ENCODE results near the gene E2F4. TPM values are rescaled to one million over a fixed set of nuclear protein-coding genes. Genes with fewer than 3 reads are reported as not detected.
A peak's percentile ranks its signal among the peaks of the same experiment; 100 is the strongest.

The E2F4 gene
- total RNA-seq, 2 donors from 2014 or later: 71.7 to 104 TPM

GRCh38 chr16:67166598-67167168 is 25.3 kb upstream of the E2F4 start:
- ATAC-seq (no peak), DNase-seq (ENCODE audit: low spot score in 2 of 2) (no peak)
- Mint-ChIP-seq H3K9me3 (no peaks in the 10 kb centered on the region), H3K27ac (peak overlapping the region in 1 of 2 donors; percentile 68), H3K36me3 (peaks cover 4 to 25% of the 10 kb centered on the region in 2 donors)

DNA sequence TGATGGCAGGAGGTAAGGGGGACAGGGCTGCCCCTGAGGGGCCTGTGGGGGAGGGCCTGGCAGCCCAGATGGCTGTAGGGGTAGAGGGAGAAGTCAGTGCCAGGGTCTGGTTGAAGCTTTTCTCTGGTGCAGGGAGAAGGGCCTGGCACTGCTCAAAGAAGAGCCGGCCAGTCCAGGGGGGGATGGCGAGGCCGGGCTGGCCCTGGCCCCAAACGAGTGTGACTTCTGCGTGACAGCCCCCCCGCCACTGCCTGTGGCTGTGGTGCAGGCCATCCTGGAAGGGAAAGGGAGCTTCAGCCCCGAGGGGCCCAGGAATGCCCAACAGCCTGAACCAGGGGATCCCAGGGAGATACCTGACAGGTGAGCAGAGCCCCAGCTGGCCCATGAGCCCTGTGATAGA is 24.4 kb upstream of the E2F4 start:
- no peak overlapping the region for H3K27ac Mint-ChIP-seq
- ATAC-seq (no peak), DNase-seq (ENCODE audit: low spot score in 2 of 2) (no peak)
- H3K36me3 Mint-ChIP-seq: peaks cover 4 to 19% of the 10 kb centered on the region in 2 donors
- H3K9me3 Mint-ChIP-seq: no peaks in the 10 kb centered on the region

DNA sequence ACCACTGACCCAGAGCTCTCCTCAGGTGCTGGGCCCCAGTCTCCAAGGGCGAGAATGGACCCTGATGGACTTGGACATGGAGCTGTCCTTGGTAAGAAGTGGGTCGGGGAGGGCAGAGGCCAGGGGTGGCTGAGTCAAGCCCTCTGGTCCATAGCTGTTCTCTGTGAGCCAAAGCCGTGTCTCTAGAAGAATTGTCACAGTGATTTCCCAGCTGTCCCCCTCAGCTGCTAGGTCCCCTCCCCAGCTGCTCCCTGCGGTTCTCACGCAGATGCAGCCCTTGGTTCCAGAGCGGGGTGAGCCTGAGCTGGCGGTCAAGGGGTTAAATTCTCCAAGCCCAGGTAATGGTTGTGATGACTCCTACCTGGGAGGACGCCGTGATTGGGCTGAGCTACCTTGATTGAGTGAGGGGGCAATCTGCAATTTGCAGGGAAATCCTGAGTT is 22.9 kb upstream of the E2F4 start:
- ATAC-seq: no peak
- no peak overlapping the region for H3K27ac Mint-ChIP-seq
- no peaks in the 10 kb centered on the region for H3K9me3 Mint-ChIP-seq
- peaks cover 4 to 23% of the 10 kb centered on the region in 2 donors for H3K36me3 Mint-ChIP-seq
- no peak for DNase-seq (ENCODE audit: low spot score in 2 of 2)

GRCh38 chr16:67169642-67170167 is 22.2 kb upstream of the E2F4 start:
- no peaks in the 10 kb centered on the region for H3K9me3 Mint-ChIP-seq
- H3K27ac Mint-ChIP-seq: no peak overlapping the region
- ATAC-seq: peak in 1 of 2 donors; percentile 3
- DNase-seq (ENCODE audit: low spot score in 2 of 2): peak in 1 of 2 donors; percentile 57
- H3K36me3 Mint-ChIP-seq: peaks cover 4 to 23% of the 10 kb centered on the region in 2 donors

- H3K36me3 Mint-ChIP-seq: peaks cover under 1 to 26% of the 10 kb centered on the region in 2 donors
- H3K27ac Mint-ChIP-seq: no peak within 1 kb of the TSS
- H3K9me3 Mint-ChIP-seq: no peaks in the 10 kb centered on the region
These were observed 21.6 kb upstream of the E2F4 start, which contains the start of gene NOL3 for GRCh38 chr16:67170168-67170948. Gene NOL3 (plus strand): TSS chr16:67170538.

DNA sequence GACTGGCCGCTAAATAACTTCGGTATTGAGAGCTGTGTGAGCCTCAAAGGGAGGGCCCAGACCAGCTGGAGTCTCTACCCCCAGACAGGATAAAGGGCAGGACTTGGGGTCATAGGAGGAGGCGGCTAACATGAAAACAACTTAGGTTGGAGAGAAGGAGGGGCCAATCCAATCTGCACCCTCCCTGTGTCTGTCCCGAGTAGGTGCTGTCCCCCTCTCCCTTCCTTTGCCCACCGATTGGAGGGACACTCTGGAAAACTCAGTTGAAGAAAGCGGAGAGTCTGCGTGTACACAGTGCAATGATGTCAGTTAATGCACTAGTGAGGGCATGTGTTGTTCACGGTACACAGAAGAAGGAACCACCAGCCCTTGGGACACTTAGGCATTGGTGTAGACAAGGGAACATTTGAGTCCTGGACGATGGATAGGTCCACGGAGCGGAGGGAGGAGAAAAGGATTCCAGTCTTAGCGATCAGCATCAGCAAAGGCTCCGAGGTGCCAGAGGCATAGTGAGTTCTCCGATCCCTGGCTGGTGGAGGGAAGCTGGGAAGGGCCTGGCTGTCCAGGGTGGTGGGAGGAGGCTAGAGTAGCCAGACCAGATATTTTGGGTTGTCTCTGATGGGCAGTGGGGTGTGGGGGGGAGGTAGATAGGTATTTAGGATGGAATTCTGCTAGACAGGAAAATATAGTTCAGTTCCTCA is 20.9 kb upstream of the E2F4 start:
- DNase-seq (ENCODE audit: low spot score in 2 of 2): no peak
- Mint-ChIP-seq H3K36me3 (peaks cover 0 to 33% of the 10 kb centered on the region in 2 donors), H3K27ac (no peak overlapping the region), H3K9me3 (no peaks in the 10 kb centered on the region)
- peak in 1 of 2 donors; percentile 22 for ATAC-seq

More at GRCh38 chr16:67170168-67170948, 21.6 kb upstream of the E2F4 start, which contains the start of gene NOL3:
- DNase-seq (ENCODE audit: low spot score in 2 of 2) (peak in 1 of 2 donors; percentile 68), ATAC-seq (peak; percentile 44 to 70)

DNA sequence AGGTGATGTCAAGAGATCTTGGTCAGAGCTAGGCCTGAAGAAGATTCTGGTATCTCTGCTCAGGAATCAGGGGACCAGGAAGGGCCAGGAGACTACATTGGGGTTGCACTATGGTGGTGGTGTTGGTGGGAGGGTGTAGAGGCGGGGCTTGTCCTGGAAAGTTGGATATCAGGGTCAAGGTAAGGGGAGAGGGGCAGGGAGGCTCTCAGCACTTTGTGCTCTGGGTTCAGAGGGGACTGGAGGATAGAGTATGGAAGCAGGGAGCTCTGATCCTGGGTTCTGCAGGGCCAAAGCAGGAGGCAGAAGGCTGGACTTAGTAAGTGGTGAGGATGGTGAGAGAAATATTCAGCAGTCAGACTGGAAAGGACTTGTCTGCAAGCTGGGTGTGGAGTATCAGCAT is 18.6 kb upstream of the E2F4 start:
- Mint-ChIP-seq H3K9me3 (no peaks in the 10 kb centered on the region), H3K27ac (peak overlapping the region in 1 of 2 donors; percentile 70), H3K36me3 (peaks cover 0 to 43% of the 10 kb centered on the region in 2 donors)
- ATAC-seq (no peak), DNase-seq (ENCODE audit: low spot score in 2 of 2) (no peak)

DNA sequence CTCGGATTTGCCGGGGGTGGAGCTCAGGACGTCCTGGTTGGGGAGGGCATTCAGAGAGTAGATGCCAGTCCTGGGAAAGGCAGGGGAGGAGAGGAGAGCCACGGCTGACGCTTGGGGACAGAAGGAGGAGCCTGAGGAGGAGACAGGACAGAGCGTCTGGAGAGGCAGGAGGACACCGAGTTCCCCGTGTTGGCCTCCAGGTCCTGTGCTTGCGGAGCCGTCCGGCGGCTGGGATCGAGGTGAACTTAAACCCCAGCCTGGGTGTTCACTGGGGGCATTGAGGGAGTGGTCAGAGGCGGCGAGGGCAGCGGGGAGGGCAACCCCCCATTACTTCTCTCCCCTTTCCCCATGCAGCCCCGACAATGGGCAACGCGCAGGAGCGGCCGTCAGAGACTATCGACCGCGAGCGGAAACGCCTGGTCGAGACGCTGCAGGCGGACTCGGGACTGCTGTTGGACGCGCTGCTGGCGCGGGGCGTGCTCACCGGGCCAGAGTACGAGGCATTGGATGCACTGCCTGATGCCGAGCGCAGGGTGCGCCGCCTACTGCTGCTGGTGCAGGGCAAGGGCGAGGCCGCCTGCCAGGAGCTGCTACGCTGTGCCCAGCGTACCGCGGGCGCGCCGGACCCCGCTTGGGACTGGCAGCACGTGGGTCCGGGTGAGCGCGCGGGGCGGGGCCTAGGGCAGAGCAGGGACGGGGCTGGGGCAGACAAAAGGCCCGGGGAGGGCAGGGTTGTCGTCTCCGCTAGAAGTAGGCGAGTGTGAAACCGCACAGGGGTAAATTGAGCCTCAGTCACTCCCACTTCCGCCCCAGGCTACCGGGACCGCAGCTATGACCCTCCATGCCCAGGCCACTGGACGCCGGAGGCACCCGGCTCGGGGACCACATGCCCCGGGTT is 17.9 kb upstream of the E2F4 start:
- peak; percentile 65 to 75 for ATAC-seq
- Mint-ChIP-seq H3K27ac (peak overlapping the region in 1 of 2 donors; percentile 70), H3K36me3 (peaks cover 0 to 47% of the 10 kb centered on the region in 2 donors)

GRCh38 chr16:67174706-67175231 is 17.2 kb upstream of the E2F4 start:
- H3K9me3 Mint-ChIP-seq: no peaks in the 10 kb centered on the region

More for the DNA sequence above, 17.9 kb upstream of the E2F4 start:
- peak in 1 of 2 donors; percentile 67 for DNase-seq (ENCODE audit: low spot score in 2 of 2)
- no peaks in the 10 kb centered on the region for H3K9me3 Mint-ChIP-seq

DNA sequence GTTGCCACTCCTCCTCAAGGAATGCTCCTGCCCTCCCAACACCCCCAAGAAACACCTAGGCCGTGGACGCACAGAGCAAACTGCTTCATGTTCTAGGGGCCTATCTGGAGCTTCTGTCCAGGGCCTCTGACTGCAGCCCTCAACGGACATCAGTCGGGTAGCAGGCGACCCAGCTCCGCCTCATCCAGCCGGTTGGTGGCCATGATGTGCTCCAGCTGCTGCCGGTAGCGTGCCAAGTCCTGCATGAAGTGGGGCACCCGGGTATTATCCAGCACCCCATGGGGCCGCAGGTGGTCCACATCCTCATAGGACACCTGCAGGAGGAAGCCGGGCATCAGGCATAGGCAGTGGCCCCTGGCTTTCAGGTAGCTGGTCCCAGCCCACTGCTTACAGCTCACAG is 15.3 kb upstream of the E2F4 start:
- Mint-ChIP-seq H3K27ac (no peak overlapping the region), H3K36me3 (peaks cover 0 to 34% of the 10 kb centered on the region in 2 donors), H3K9me3 (no peaks in the 10 kb centered on the region)
- ATAC-seq (no peak), DNase-seq (ENCODE audit: low spot score in 2 of 2) (no peak)

More at GRCh38 chr16:67174706-67175231, 17.2 kb upstream of the E2F4 start:
- ATAC-seq (no peak), DNase-seq (ENCODE audit: low spot score in 2 of 2) (no peak)
- no peak overlapping the region for H3K27ac Mint-ChIP-seq
- H3K36me3 Mint-ChIP-seq: peaks cover 0 to 48% of the 10 kb centered on the region in 2 donors

GRCh38 chr16:67177743-67178699 is 13.9 kb upstream of the E2F4 start:
- H3K9me3 Mint-ChIP-seq: no peaks in the 10 kb centered on the region
- H3K27ac Mint-ChIP-seq: peak overlapping the region in 1 of 2 donors; percentile 40
- H3K36me3 Mint-ChIP-seq: peaks cover 0 to 31% of the 10 kb centered on the region in 2 donors
- ATAC-seq: peak; percentile 19 to 80
- peak in 1 of 2 donors; percentile 71 for DNase-seq (ENCODE audit: low spot score in 2 of 2)

DNA sequence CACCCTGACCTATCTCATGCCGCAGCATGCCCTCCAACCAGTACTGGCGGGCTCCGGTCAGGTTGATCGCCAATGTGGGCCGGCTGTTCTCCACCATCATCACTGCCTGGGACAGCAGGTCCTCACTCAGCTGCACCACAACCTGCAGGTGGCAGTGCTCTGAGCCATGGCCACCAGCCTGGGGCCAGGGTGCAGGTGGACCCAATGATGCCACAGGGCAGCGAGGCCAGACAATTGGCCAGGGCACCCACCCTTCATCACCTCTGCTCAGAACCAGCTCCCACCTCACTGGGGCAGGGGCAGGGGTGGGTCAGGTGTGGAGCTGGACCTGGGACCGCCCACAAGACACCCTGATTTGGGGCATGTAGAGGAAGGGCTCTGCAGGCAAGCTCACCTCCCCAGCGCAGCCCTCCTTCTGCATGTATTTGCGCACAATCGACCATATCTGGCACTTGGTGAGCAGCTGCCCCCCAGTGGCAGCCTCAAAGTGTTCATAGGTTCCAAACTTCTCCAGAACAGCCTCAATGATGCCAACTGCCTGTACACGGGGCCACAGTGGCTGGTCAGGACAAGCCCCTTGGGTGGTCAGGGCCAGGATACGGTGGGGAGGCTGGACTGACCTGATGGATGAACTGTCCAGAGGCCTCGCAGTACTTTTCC is 12.4 kb upstream of the E2F4 start:
- no peak for DNase-seq (ENCODE audit: low spot score in 2 of 2)
- Mint-ChIP-seq H3K36me3 (peaks cover 0 to 25% of the 10 kb centered on the region in 2 donors), H3K27ac (no peak overlapping the region), H3K9me3 (no peaks in the 10 kb centered on the region)
- no peak for ATAC-seq

DNA sequence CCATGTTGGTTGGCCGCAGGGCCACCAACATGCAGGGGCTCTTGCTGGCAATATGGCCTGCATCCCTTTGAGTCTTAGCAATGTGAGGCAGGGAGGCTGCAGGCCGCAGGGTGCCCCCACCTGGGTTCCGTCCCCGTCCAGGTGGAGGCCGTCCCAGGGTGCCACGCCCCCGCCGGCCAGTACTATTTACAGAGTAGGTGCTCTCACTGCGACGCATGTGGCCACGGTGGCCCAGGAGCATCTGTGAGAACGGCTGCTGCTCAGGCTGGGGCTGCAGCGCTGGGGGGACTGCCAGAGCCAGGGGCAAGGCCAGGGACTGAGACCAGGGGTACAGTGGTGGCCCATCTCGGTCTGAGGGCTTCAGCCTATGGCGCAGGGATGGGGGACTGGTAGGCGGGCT is 11.8 kb upstream of the E2F4 start:
- Mint-ChIP-seq H3K9me3 (no peaks in the 10 kb centered on the region), H3K36me3 (peaks cover 0 to 24% of the 10 kb centered on the region in 2 donors), H3K27ac (no peak overlapping the region)
- ATAC-seq: no peak
- no peak for DNase-seq (ENCODE audit: low spot score in 2 of 2)

DNA sequence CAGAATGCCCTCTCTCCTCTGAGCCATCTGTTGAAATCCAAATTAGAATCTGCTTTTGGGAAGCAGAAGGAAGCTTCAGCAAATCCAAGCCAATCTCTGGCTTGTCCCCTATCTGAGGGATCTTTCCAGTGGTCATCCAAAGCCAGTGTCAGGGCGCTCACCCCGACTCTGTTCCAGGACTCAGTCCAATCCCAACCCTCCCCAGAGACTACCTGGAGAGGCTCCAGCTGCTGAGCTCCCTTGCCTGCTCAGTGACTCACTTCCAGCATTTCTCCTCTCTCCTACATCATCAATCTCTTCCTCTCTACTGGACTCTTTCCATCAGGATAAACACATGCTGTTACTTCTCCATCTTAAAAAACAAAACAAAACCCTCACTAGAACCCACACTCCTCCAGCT is 10.6 kb upstream of the E2F4 start:
- DNase-seq (ENCODE audit: low spot score in 2 of 2) (no peak), ATAC-seq (no peak)
- no peaks in the 10 kb centered on the region for H3K9me3 Mint-ChIP-seq
- peaks cover 0 to 13% of the 10 kb centered on the region in 2 donors for H3K36me3 Mint-ChIP-seq
- H3K27ac Mint-ChIP-seq: no peak overlapping the region
